Coronary artery (tissue), 2 donors: ENCODE data around the gene APLF.
"Not testable (repeated sequence)": the region's sequence is repeated elsewhere in the genome, so short reads cannot be mapped to it uniquely, and the experiment has no call there.

Source experiments
- DNase-seq: peaks from one replicate; pipeline ENCODE4 v3.0.0-alpha.2; 2017; ENCODE audit warnings: low spot score
- H3K27ac ChIP-seq, 2 donors: fragments of 200-600 bp; sonication (generic); one replicate each; pipeline ENCODE4 v1.5.1; 2016 to 2019
- H3K4me3 ChIP-seq: fragments of 200-600 bp; sonication (generic); 2 replicates; pipeline ENCODE4 v1.5.1; 2016; ENCODE audit warnings: mild to moderate bottlenecking, moderate library complexity
- CTCF ChIP-seq: fragments of 200-600 bp; sonication (generic); IDR thresholded peaks from one replicate; pipeline ENCODE4 v1.5.1; 2019; ENCODE audit warnings: antibody characterized with exemption

The APLF gene

DNA sequence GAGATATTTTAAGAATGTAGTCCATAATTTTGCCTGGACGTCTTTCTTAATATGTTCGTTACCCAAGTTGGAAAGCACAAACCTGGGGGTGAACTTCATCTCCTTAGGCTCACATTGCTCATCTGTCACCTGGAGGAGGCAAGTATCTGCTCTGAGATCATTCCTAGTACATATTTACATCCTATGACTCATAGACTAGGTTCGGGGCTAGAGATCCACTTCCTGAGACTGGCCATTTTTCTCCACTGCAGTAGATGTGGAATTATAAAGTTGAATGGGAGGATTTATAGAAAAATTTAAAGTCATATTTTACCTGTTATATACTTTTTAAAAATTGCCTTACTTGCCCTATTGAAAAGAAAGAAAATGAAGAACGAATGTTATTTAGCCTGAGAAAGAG is 98.5 kb downstream of the APLF start:
- no peak overlapping the region for H3K4me3 ChIP-seq
- no peak for TF ChIP-seq CTCF
- DNase-seq: no peak
- H3K27ac ChIP-seq: no peak overlapping the region

- no peak for DNase-seq
- Histone ChIP-seq H3K27ac (no peak overlapping the region), H3K4me3 (no peak overlapping the region)
- TF ChIP-seq CTCF: no peak
Observed at GRCh38 chr2:68566362-68566761, 99.0 kb downstream of the APLF start.

DNA sequence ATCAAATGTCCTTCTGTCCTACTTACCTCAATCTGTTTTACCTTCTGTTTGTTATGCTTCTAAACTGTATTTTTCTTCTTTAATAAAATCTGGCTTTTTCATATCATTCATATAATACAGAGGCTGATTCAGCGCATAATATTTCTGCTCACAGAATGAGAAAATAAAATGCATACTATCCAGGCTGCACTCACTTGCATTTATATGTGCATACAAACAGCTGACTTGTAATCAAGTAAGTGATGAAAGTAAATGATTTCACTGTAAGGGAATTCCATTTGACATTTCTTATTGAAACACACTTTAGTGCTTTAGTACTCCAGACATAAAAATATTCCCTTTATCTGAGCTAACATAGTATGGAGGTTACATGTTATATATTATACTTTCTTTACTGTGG is 100.7 kb downstream of the APLF start:
- Histone ChIP-seq H3K4me3 (no peak overlapping the region), H3K27ac (no peak overlapping the region)
- DNase-seq: no peak
- no peak for TF ChIP-seq CTCF

DNA sequence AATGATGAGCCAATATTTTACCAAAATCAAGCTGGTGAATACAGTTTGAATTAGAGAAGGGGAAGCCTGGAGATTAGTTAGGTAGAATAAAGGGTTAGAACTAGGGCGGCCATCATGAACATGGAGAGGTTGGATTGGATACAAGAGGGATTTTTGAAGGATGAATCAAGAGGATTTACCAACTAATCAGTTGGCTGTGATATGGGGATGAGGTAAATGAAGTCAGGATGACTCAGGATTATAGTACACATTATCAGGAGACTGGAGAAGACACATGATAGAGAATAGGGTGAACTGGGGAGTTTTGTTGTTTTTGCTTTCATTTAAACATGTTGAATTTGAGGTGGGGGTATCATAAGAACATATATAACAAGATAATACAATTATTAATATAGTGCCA is 102.2 kb downstream of the APLF start:
- H3K4me3 ChIP-seq: no peak overlapping the region
- H3K27ac ChIP-seq: no peak overlapping the region
- TF ChIP-seq CTCF: no peak
- no peak for DNase-seq

DNA sequence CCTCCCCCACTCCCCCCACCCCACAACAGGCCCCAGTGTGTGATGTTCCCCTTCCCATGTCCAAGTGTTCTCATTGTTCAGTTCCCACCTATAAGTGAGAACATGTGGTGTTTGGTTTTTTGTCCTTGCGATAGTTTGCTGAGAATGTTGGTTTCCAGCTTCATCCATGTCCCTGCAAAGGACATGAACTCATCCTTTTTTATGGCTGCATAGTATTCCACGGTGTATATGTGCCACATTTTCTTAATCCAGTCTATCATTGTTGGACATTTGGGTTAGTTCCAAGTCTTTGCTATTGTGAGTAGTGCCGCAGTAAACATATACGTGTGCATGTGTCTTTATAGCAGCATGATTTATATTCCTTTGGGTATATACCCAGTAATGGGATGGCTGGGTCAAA is 103.0 kb downstream of the APLF start:
- DNase-seq, H3K27ac ChIP-seq, H3K4me3 ChIP-seq: not testable (repeated sequence)

DNA sequence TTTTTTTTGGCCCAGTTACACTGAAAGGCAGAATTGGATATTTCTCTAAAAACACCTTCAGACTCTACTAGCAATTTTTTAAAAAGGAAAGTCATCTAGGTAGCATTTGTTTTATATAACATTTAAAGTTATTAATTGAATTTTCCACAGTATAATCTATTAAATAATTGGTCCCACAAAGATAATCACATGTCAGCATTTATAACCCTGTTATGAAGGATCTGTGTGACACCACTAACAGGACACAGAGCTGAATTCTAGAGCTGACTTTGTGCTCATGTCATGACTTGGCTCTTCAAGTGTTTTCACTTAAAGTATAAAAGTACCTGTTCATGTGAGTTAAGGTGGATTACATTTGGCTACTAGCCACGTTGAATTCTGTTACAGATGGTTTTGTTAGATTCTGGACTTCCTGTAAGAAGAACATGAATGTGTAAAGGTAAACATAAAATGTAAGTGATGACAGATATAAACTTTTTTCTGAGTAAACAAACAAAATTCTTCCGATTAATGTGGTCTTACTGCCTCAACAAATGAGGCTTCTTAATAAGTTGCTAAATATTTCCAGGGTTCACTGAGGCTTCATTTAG is 106.9 kb downstream of the APLF start:
- no peak overlapping the region for H3K27ac ChIP-seq
- no peak overlapping the region for H3K4me3 ChIP-seq
- DNase-seq: no peak
- no peak for TF ChIP-seq CTCF

- Histone ChIP-seq H3K4me3 (no peak overlapping the region), H3K27ac (no peak overlapping the region)
- no peak for DNase-seq
- no peak for TF ChIP-seq CTCF
Observed at GRCh38 chr2:68577183-68577582, 109.8 kb downstream of the APLF start.

GRCh38 chr2:68579689-68580088 is 112.3 kb downstream of the APLF start:
- no peak for DNase-seq
- TF ChIP-seq CTCF: no peak
- Histone ChIP-seq H3K27ac (no peak overlapping the region), H3K4me3 (no peak overlapping the region)
